ENCODE results near the gene PBRM1. TPM values are rescaled to one million over a fixed set of nuclear protein-coding genes. Genes with fewer than 3 reads are reported as not detected.

Gene PBRM1
- total and polyA plus RNA-seq, 2 of the 8 experiments (the other 6 are each of a cell fraction or from before 2014, with no cell fraction given), result 19.3 to 65.8 TPM

DNA sequence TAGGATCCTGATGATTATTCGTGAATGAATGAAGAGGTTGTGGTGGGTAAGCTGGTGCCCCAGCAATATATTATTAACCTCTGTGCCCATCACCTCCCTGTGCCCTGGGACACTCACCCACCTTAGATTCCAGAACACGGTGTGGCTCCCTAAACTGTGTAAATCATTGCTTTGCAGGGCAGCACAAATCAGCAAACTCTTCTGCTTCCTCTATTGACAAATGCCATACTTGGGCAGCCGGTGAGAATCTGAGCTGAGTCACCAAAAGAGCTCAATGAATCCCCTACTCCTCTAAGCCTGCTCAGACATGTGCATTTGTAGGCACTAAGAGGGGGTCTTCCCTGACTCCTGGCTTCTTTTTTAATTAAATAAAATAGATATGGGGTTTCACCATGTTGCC lies 133.6 kb downstream of the PBRM1 start:
- no peak for TF ChIP-seq CTBP2 (IDR thresholded peaks at IDR 0.05; ENCODE audit: borderline replicate concordance, insufficient read depth, insufficient read length, low read length)
- TF ChIP-seq RBBP5 (IDR thresholded peaks at IDR 0.05; ENCODE audit: borderline replicate concordance, low read depth, low read length), result no peak
- Histone ChIP-seq H3K56ac (replicated peaks; ENCODE audit: insufficient read length, low read depth, low read length) (no peak overlapping the region), H3K9me3 (ENCODE audit: insufficient read depth in 2 of 2, low read depth in 1 of 2, low read length in 1 of 2) (no peaks in the 10 kb centered on the region), H2BK20ac (ENCODE audit: low read length) (no peak overlapping the region), H3K14ac (ENCODE audit: insufficient read length) (no peak overlapping the region), H3K4me3 (ENCODE audit: extremely low read depth in 1 of 4, insufficient read depth in 2 of 4, low read depth in 3 of 4, low read length in 4 of 4) (no peak overlapping the region), H2BK15ac (ENCODE audit: low read length) (no peak overlapping the region), H3K9ac (replicated peaks in 1 of 4; ENCODE audit: extremely low read depth in 1 of 4, low read depth in 3 of 4, low read length in 3 of 4) (no peak overlapping the region), H3K4ac (replicated peaks; ENCODE audit: insufficient read length, low read depth, low read length) (no peak overlapping the region), H4K91ac (replicated peaks; ENCODE audit: insufficient read length, low read length) (no peak overlapping the region), H3K23ac (ENCODE audit: insufficient read length) (no peak overlapping the region), H2AK5ac (ENCODE audit: low read depth, low read length) (no peak overlapping the region), H2AFZ (ENCODE audit: low read length) (no peak overlapping the region), H3K4me1 (replicated peaks in 1 of 4; ENCODE audit: control insufficient read depth in 3 of 4, insufficient read depth in 4 of 4, low read length in 3 of 4) (no peaks in the 10 kb centered on the region), H4K20me1 (replicated peaks in 1 of 2; ENCODE audit: control insufficient read depth in 1 of 2, insufficient read depth in 2 of 2, low read length in 2 of 2) (peaks cover 0 to under 1% of the 10 kb centered on the region in 2 experiments), H3K23me2 (ENCODE audit: low read depth, low read length) (no peaks in the 10 kb centered on the region), H3K79me2 (ENCODE audit: control insufficient read depth in 1 of 2, insufficient read depth in 2 of 2, low read length in 2 of 2) (no peaks in the 10 kb centered on the region), H3K18ac (ENCODE audit: extremely low read depth, low read length) (no peak overlapping the region), H2BK12ac (ENCODE audit: low read depth, low read length) (no peak overlapping the region), H4K5ac (ENCODE audit: insufficient read length, low read depth, low read length) (no peak overlapping the region), H2BK120ac (replicated peaks; ENCODE audit: low read depth, low read length) (no peak overlapping the region), H3K36me3 (ENCODE audit: control insufficient read depth in 2 of 4, insufficient read depth in 4 of 4, low read length in 3 of 4) (peaks cover 4 to 37% (median 8%) of the 10 kb centered on the region in 4 experiments; a peak in 7 of 8 replicates), H3K27me3 (replicated peaks in 1 of 4; ENCODE audit: control insufficient read depth in 3 of 4, extremely low read depth in 1 of 4, insufficient read depth in 3 of 4, low read length in 3 of 4) (no peaks in the 10 kb centered on the region), H4K8ac (ENCODE audit: extremely low read depth, insufficient read depth, low read length) (no peak overlapping the region), H3K79me1 (ENCODE audit: low read depth, low read length) (peaks cover 2% of the 10 kb centered on the region), H3K27ac (ENCODE audit: low read depth, low read length) (no peak overlapping the region), H3K4me2 (ENCODE audit: insufficient read depth in 1 of 2, low read depth in 2 of 2, low read length in 2 of 2) (no peak overlapping the region), H2BK5ac (ENCODE audit: low read depth, low read length) (no peak overlapping the region)
- 86% methylated on average over 3 of the region's 3 CpGs; no CpG with 5 or more reads in 1 of the 2 experiments for WGBS, 2 experiments (ENCODE audit: extremely low coverage in 1 of 2, insufficient coverage in 1 of 2, insufficient read length in 1 of 2, insufficient replicate concordance in 2 of 2, low coverage in 1 of 2, low lambda C conversion rate in 2 of 2, missing lambda C conversion rate in 1 of 2)
- FAIRE-seq (no peak), DNase-seq (ENCODE audit: low read depth in 1 of 2, low spot score in 2 of 2) (no peak)
- POLR2A ChIA-PET (ENCODE audit: partially characterized antibody), result no interaction called here
- CTCF ChIA-PET (ENCODE audit: partially characterized antibody), result interaction anchor here (0.8 to 2.9 kb wide), 4 partner anchors 10 to 81 kb away, joined by 3 to 17 read pairs (median 4); no protein-coding TSS in a partner anchor

All from H1 (cell line).